AG04449 (cell line): Measurements from ENCODE around the gene BCOR.

ENCODE experiments used
- CTCF ChIA-PET: fragments of 350-600 bp; formaldehyde crosslinking; extraction: SDS; loops from one replicate; lab custom pipeline; 2021; ENCODE audit warnings: antibody characterized with exemption; lab: Yijun Ruan, JAX
- POLR2A ChIA-PET: fragments of 400-600, 350-600 bp; formaldehyde crosslinking; extraction: SDS; loops from one replicate; lab custom pipeline; 2020; ENCODE audit warnings: antibody characterized with exemption, inconsistent platforms; lab: Yijun Ruan, JAX
- DNase-seq: peaks from one replicate; pipeline ENCODE4 v3.0.0-alpha.2; 2010; ENCODE audit warnings: low read depth, low spot score
- H3K4me3 ChIP-seq: 2 replicates; pipeline ENCODE4 v1.5.1; 2011; ENCODE audit warnings: low read depth, mild to moderate bottlenecking, control low read depth, low read length
- TF ChIP-seq, protein P1 (sequence below): IDR thresholded peaks from one replicate; pipeline ENCODE4 v1.5.1; 2011; ENCODE audit warnings: mild to moderate bottlenecking, moderate library complexity, low read length, control low read depth, inconsistent platforms; ENCODE audit not compliant: insufficient read depth; ENCODE audit errors: missing control alignments

Gene BCOR

DNA sequence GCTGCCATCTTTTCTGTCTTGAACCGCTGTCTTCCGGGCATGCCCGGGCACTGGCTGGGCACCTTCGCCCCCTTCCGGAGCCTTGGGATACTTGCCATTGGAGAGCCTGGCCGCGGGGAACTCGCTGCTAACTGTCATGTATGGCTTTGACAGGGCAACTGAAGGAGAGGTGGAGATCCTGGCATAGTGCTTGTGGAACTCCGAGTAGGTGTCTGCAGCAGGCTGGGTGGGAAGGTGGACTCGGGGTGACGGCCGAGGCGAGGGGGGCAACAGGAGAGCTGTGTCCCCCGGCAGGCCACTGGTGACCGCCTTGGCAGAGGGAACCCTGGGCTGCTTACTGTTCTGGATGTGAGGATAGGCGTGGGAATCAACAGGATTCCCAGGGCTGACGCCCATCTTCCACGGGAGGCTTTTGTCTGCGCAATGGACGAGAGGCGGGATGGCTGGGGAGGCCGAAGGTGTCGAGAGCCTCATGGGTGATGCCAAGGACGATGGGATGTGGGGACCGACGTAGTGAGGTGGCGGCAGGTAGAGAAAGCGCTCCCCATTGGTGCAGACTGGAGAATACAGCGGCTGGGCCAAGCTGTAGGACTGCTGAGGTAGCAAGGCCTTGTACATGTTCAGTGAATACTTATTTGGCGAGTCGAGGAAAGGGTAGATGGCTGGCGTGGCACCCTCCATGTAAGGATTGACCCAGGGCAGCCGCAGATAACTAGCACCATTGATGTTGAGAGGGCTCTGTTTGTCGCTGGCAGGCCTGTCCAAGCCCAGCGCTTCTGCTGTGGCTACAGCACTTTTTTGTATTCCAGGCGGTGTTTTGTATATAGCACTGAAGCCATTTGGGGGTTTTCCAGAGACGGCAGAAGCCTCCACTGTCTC lies 23.4 kb downstream of the BCOR start:
- TF ChIP-seq, protein P1, sequence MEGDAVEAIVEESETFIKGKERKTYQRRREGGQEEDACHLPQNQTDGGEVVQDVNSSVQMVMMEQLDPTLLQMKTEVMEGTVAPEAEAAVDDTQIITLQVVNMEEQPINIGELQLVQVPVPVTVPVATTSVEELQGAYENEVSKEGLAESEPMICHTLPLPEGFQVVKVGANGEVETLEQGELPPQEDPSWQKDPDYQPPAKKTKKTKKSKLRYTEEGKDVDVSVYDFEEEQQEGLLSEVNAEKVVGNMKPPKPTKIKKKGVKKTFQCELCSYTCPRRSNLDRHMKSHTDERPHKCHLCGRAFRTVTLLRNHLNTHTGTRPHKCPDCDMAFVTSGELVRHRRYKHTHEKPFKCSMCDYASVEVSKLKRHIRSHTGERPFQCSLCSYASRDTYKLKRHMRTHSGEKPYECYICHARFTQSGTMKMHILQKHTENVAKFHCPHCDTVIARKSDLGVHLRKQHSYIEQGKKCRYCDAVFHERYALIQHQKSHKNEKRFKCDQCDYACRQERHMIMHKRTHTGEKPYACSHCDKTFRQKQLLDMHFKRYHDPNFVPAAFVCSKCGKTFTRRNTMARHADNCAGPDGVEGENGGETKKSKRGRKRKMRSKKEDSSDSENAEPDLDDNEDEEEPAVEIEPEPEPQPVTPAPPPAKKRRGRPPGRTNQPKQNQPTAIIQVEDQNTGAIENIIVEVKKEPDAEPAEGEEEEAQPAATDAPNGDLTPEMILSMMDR, result no peak
- POLR2A ChIA-PET, result no interaction called here

DNA sequence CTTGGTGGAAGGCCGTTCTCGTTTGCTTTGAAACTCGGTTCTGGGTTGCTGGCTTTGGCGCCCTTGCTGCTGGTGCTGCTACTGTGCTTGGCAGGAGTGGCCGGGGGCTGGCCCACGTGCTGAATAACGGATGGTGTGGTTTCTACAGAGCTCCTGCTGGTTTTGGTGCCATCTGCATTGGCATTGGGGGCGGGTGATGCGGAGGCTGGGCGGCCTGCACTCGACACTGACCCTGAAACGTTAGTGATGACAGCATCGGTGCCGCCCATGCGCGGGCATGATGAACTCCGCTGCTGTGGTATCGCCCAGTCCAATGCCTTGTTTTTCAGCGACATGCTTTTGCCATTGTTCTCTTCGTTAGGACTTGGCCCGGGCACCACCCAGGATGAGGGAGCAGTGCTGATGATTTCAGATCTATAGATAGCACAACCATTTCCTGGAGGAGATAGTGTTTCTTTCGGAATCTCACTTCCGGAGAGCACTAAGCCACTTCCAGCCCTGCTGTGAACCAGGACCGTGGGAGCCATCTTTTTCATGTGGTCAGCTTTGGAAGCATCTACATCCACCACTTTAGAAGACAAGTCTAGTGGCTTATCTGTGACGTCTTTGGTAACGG lies 24.2 kb downstream of the BCOR start:
- ChIA-PET CTCF (no interaction called here), POLR2A (no interaction called here)
- TF ChIP-seq, protein P1, result no peak
- DNase-seq, result no peak
- H3K4me3 ChIP-seq, result no peak overlapping the region

More for the DNA sequence above, 23.4 kb downstream of the BCOR start:
- no peak overlapping the region for H3K4me3 ChIP-seq
- no peak for DNase-seq
- CTCF ChIA-PET, result no interaction called here

DNA sequence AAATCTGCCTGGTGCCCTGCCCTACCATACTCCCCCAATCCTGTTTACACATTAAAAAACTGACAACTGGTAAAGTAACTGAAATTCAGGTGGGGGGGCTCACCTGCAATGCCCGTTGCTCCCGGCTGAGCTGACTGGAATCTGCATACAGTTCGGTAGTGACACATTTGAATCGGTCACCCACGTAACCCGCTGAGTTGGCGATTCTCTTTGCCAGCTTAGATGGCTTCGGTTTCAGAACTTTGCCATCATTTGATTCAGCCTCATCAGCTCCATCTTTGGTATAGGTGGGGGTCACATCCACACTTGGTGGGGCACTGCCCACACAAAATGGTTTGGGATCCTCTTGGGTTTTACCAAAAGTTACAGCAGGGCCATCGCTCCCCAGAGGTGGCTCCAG lies 25.5 kb downstream of the BCOR start:
- TF ChIP-seq, protein P1, result no peak
- POLR2A ChIA-PET, result no interaction called here
- no peak for DNase-seq
- CTCF ChIA-PET, result no interaction called here
- H3K4me3 ChIP-seq, result no peak overlapping the region

DNA sequence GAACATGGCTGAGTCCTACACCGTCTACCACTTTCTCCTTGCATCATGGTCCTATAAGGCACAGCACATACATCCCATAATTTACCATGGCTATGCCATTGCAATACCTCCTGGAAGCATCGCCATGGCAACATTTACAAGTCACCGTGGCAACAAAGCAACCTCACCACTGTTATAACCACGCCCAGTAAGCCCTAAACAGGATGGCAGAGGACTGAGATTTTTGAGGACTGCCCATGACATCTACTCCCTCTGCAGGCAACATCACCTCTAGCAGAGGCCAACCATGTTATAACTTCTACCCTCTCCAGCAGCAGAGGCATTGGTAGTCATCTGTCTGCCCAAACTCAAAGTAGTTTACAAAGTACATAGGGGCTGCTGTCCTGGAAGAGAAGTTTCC lies 29.7 kb downstream of the BCOR start:
- ChIA-PET CTCF (no interaction called here), POLR2A (interaction anchor here (0.6 kb wide), 1 partner anchor 96 kb away, joined by 4 read pairs; no protein-coding TSS in a partner anchor)
- no peak for DNase-seq
- TF ChIP-seq, protein P1, result no peak
- no peak overlapping the region for H3K4me3 ChIP-seq

DNA sequence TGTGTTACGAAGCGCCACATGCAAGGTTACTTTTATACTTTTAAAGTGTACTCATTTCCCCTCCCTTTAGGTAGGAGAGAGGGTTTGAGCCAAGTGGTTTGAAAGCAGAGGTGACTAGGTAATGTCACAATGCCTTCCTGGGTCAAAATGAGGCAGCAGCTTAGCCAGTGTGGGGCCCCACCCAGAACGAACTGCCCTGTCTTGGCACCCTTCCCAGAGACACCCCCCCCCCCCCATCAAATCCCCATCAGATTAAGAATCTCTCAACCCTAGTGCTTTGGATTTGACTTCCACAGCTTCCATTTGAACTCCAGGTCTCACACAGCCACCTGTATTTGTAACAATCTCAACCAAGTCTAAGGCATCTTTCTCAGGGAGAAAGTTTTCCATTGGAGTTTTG lies 31.1 kb downstream of the BCOR start:
- TF ChIP-seq, protein P1, result no peak
- ChIA-PET CTCF (no interaction called here), POLR2A (no interaction called here)

More for the DNA sequence above, 31.1 kb downstream of the BCOR start:
- no peak for DNase-seq
- H3K4me3 ChIP-seq, result no peak overlapping the region
